Naive thymus-derived CD4-positive, alpha-beta T cell (primary cell): ENCODE measurements around the gene C9orf152. TPM values are rescaled to one million over a fixed set of nuclear protein-coding genes. Genes with fewer than 3 reads are reported as not detected.

ENCODE experiments used
- ATAC-seq: fragments of 150-1000 bp; cut with Tn5 transposase; 2 replicates; pipeline ENCODE4 v1.10.0; 2021; ENCODE audit warnings: mild to moderate bottlenecking, moderate library complexity
- CTCF ChIA-PET: fragments of 350-600 bp; sonication (Branson Sonifier 250); formaldehyde crosslinking; loops from one replicate; lab custom pipeline; 2021; ENCODE audit warnings: antibody characterized with exemption; lab: Charles Lee
- POLR2A ChIA-PET: fragments of 350-600 bp; sonication (Branson Sonifier 250); formaldehyde crosslinking; loops from one replicate; lab custom pipeline; 2021; ENCODE audit warnings: antibody characterized with exemption, inconsistent platforms; lab: Charles Lee
- DNase-seq, 9 donors: peaks; one replicate each; pipeline versions ENCODE4 v3.0.0 to v3.0.0-alpha.2; 2020 to 2022; ENCODE audit warnings: mixed read lengths in 1 of 9
- H3K27ac ChIP-seq: one replicate; pipeline ENCODE4 v1.7.0; 2013; ENCODE audit warnings: mild to moderate bottlenecking, low read depth, low read length, moderate library complexity
- H3K27me3 ChIP-seq, 2 donors: one replicate each; pipeline ENCODE4 v1.7.0; 2013; ENCODE audit warnings: low read length in 2 of 2, mild to moderate bottlenecking in 2 of 2, moderate library complexity in 2 of 2; ENCODE audit not compliant: control insufficient read depth in 2 of 2, insufficient read depth in 2 of 2
- H3K36me3 ChIP-seq, 3 experiments: 1 replicate in 2 of 3; 2 replicates in 1 of 3; pipeline ENCODE4 v1.7.0; 2013; ENCODE audit warnings: low read length in 3 of 3, mild to moderate bottlenecking in 3 of 3, moderate library complexity in 1 of 3; ENCODE audit not compliant: insufficient read depth in 3 of 3, control insufficient read depth in 2 of 3
- H3K4me1 ChIP-seq, 2 donors: one replicate each; pipeline ENCODE4 v1.7.0; 2013; ENCODE audit warnings: low read length in 2 of 2, mild to moderate bottlenecking in 2 of 2, moderate library complexity in 1 of 2; ENCODE audit not compliant: control insufficient read depth in 2 of 2, insufficient read depth in 2 of 2
- H3K4me3 ChIP-seq: 2 replicates; pipeline ENCODE4 v1.7.0; 2013; ENCODE audit warnings: mild to moderate bottlenecking, low read length
- H3K9me3 ChIP-seq, 3 experiments: 1 replicate in 2 of 3; 2 replicates in 1 of 3; pipeline ENCODE4 v1.7.0; 2013; ENCODE audit warnings: low read length in 3 of 3; ENCODE audit not compliant: control insufficient read depth in 2 of 3
- H3K27ac Mint-ChIP-seq, 9 donors: one replicate each; pipeline ENCODE4 v1.8.0; 2020 to 2022; ENCODE audit warnings: mixed read lengths in 9 of 9, mild to moderate bottlenecking in 8 of 9, moderate library complexity in 5 of 9, inconsistent platforms in 2 of 9
- H3K27me3 Mint-ChIP-seq, 5 donors: one replicate each; pipeline ENCODE4 v1.8.0; 2021 to 2022; ENCODE audit warnings: mixed read lengths in 5 of 5, mild to moderate bottlenecking in 1 of 5
- H3K36me3 Mint-ChIP-seq, 5 donors: one replicate each; pipeline ENCODE4 v1.8.0; 2020 to 2022; ENCODE audit warnings: mixed read lengths in 5 of 5, mild to moderate bottlenecking in 3 of 5, inconsistent platforms in 1 of 5
- H3K4me1 Mint-ChIP-seq, 7 donors: one replicate each; pipeline ENCODE4 v1.8.0; 2020 to 2022; ENCODE audit warnings: mixed read lengths in 7 of 7, mild to moderate bottlenecking in 3 of 7, inconsistent platforms in 1 of 7
- H3K4me3 Mint-ChIP-seq, 10 donors: one replicate each; pipeline ENCODE4 v1.8.0; 2020 to 2022; ENCODE audit warnings: mild to moderate bottlenecking in 10 of 10, mixed read lengths in 10 of 10, moderate library complexity in 6 of 10, inconsistent platforms in 2 of 10
- H3K9me3 Mint-ChIP-seq, 11 donors: one replicate each; pipeline ENCODE4 v1.8.0; 2020 to 2022; ENCODE audit warnings: mixed read lengths in 11 of 11, mild to moderate bottlenecking in 4 of 11, inconsistent platforms in 1 of 11, moderate library complexity in 1 of 11
- intact Hi-C, 2 donors: fragments of 100-400 bp; cut with micrococcal nuclease; formaldehyde crosslinking; loops; one replicate each; pipeline ENCODE4 v1.15.1; 2023
- polyA plus RNA-seq, 2 donors: library from polyadenylated mRNA; unstranded; fragments of 300-500 nt; fragmentation: Illumina TruSeq; gene quantifications; one replicate each; pipeline ENCODE4 v1.2.3, GENCODE V29; 2021
- total RNA-seq, 6 experiments: library from RNA in 5 of 6; stranded (reverse) in 5 of 6; gene quantifications; 1 replicate in 5 of 6; 2 replicates in 1 of 6; pipeline ENCODE4 v1.2.3 and lab custom pipeline; 2021 to 2026

C9orf152 gene
- total and polyA plus RNA-seq, 7 experiments from 2014 or later = not detected

- Histone ChIP-seq H3K9me3 (no peaks in the 10 kb centered on the region), H3K27me3 (no peaks in the 10 kb centered on the region), H3K4me3 (no peak overlapping the region), H3K27ac (no peak overlapping the region), H3K4me1 (no peaks in the 10 kb centered on the region), H3K36me3 (no peaks in the 10 kb centered on the region)
- ATAC-seq (no peak), DNase-seq (no peak)
- H3K4me1 Mint-ChIP-seq = peaks cover 0 to 2% (median 0%) of the 10 kb centered on the region in 7 donors
- peaks cover 0 to 1% (median 0%) of the 10 kb centered on the region in 11 donors for H3K9me3 Mint-ChIP-seq
- H3K4me3 Mint-ChIP-seq = no peak overlapping the region
- ChIA-PET POLR2A (no interaction called here), CTCF (no interaction called here)
- intact Hi-C loops = no loop called here
- no peak overlapping the region for H3K27ac Mint-ChIP-seq
- H3K27me3 Mint-ChIP-seq = peaks cover 0 to 52% (median 5%) of the 10 kb centered on the region in 5 donors
- no peaks in the 10 kb centered on the region for H3K36me3 Mint-ChIP-seq
These were observed 12.8 kb upstream of the C9orf152 start for GRCh38 chr9:110220809-110221208.

DNA sequence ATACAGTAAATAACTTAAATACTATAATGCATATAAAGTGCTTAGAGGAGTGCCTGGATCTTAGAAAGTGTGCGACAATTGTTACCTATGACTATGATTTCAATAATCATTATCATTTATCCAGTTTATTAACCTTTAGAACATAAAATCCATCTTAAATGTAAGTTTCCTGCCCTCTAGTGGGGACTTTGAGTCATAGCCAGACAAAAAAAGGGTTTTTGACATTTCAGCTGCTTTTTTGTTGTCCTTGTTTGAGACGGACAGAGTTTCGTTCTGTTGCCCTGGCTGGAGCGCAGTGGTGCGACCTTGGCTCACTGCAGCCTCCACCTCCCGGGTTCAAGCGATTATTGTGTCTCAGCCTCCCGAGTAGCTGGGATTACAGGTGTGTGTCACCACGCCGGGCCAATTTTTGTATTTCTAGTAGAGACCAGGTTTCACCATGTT, 9.7 kb upstream of the C9orf152 start:
- intact Hi-C loops = loop anchor here (1.0 to 10.0 kb wide), 5 partner anchors 34 to 643 kb away; no protein-coding TSS in a partner anchor
- H3K27ac Mint-ChIP-seq = no peak overlapping the region
- Histone ChIP-seq H3K9me3 (no peaks in the 10 kb centered on the region), H3K27me3 (no peaks in the 10 kb centered on the region), H3K27ac (no peak overlapping the region), H3K4me1 (no peaks in the 10 kb centered on the region), H3K36me3 (no peaks in the 10 kb centered on the region), H3K4me3 (no peak overlapping the region)
- peaks cover 0 to 2% (median 0%) of the 10 kb centered on the region in 11 donors for H3K9me3 Mint-ChIP-seq
- no peak overlapping the region for H3K4me3 Mint-ChIP-seq
- H3K27me3 Mint-ChIP-seq = peaks cover 0 to 51% (median 5%) of the 10 kb centered on the region in 5 donors
- POLR2A ChIA-PET = interaction anchor here (0.6 kb wide), 1 partner anchor 306 kb away, joined by 3 read pairs; no protein-coding TSS in a partner anchor
- CTCF ChIA-PET = interaction anchor here (0.6 to 1.1 kb wide), 2 partner anchors 34 to 338 kb away, joined by 4 to 6 read pairs; no protein-coding TSS in a partner anchor
- no peaks in the 10 kb centered on the region for H3K36me3 Mint-ChIP-seq
- H3K4me1 Mint-ChIP-seq = peaks cover 0 to 9% (median 0%) of the 10 kb centered on the region in 7 donors
- DNase-seq (peak in 4 of 9 donors; percentile 17 to 39 (median 25)), ATAC-seq (no peak)

- Histone ChIP-seq H3K27me3 (no peaks in the 10 kb centered on the region), H3K27ac (no peak overlapping the region), H3K36me3 (no peaks in the 10 kb centered on the region), H3K9me3 (no peaks in the 10 kb centered on the region), H3K4me1 (no peaks in the 10 kb centered on the region), H3K4me3 (no peak overlapping the region)
- Mint-ChIP-seq H3K4me1 (peaks cover 0 to 9% (median 0%) of the 10 kb centered on the region in 7 donors), H3K27me3 (peaks cover 0 to 41% (median 0%) of the 10 kb centered on the region in 5 donors), H3K9me3 (peaks cover 0 to 7% (median 2%) of the 10 kb centered on the region in 11 donors), H3K27ac (no peak overlapping the region), H3K4me3 (no peak overlapping the region), H3K36me3 (no peaks in the 10 kb centered on the region)
- ChIA-PET POLR2A (no interaction called here), CTCF (no interaction called here)
- no peak for DNase-seq
- intact Hi-C loops = loop anchor here in 1 of 2 donors (10.0 kb wide), 1 partner anchor 160 kb away; no protein-coding TSS in a partner anchor
- ATAC-seq = no peak
These were observed 6.8 kb upstream of the C9orf152 start for GRCh38 chr9:110214586-110215355.

- Mint-ChIP-seq H3K27ac (no peak overlapping the region), H3K27me3 (peaks cover 0 to 39% (median 5%) of the 10 kb centered on the region in 5 donors), H3K9me3 (peaks cover 0 to 7% (median 2%) of the 10 kb centered on the region in 11 donors), H3K36me3 (no peaks in the 10 kb centered on the region), H3K4me3 (no peak overlapping the region), H3K4me1 (peaks cover 0 to 9% (median 0%) of the 10 kb centered on the region in 7 donors)
- no peak overlapping the region for H3K4me3 ChIP-seq
- DNase-seq = no peak
- no peaks in the 10 kb centered on the region for H3K9me3 ChIP-seq
- H3K36me3 ChIP-seq = no peaks in the 10 kb centered on the region
- no peak for ATAC-seq
- CTCF ChIA-PET = no interaction called here
- intact Hi-C loops = loop anchor here in 1 of 2 donors (10.0 kb wide), 1 partner anchor 159 kb away; no protein-coding TSS in a partner anchor
- H3K27ac ChIP-seq = no peak overlapping the region
- H3K4me1 ChIP-seq = no peaks in the 10 kb centered on the region
- no peaks in the 10 kb centered on the region for H3K27me3 ChIP-seq
- POLR2A ChIA-PET = no interaction called here
These were observed 6.1 kb upstream of the C9orf152 start for GRCh38 chr9:110214090-110214489.

- intact Hi-C loops = loop anchor here in 1 of 2 donors (10.0 kb wide), 1 partner anchor 159 kb away; no protein-coding TSS in a partner anchor
- H3K4me1 Mint-ChIP-seq = peaks cover 0 to 9% (median 0%) of the 10 kb centered on the region in 7 donors
- no peak overlapping the region for H3K27ac Mint-ChIP-seq
- peaks cover 0 to 35% (median 7%) of the 10 kb centered on the region in 5 donors for H3K27me3 Mint-ChIP-seq
- no peak overlapping the region for H3K4me3 Mint-ChIP-seq
- Histone ChIP-seq H3K4me1 (no peaks in the 10 kb centered on the region), H3K27me3 (no peaks in the 10 kb centered on the region), H3K9me3 (no peaks in the 10 kb centered on the region), H3K27ac (no peak overlapping the region), H3K4me3 (no peak overlapping the region), H3K36me3 (no peaks in the 10 kb centered on the region)
- ChIA-PET CTCF (interaction anchor here (0.7 kb wide), 1 partner anchor 427 kb away, joined by 3 read pairs; no protein-coding TSS in a partner anchor), POLR2A (no interaction called here)
- H3K36me3 Mint-ChIP-seq = no peaks in the 10 kb centered on the region
- ATAC-seq (no peak), DNase-seq (no peak)
- H3K9me3 Mint-ChIP-seq = peaks cover 0 to 7% (median 2%) of the 10 kb centered on the region in 11 donors
These were observed 5.6 kb upstream of the C9orf152 start for GRCh38 chr9:110213413-110214044.

DNA sequence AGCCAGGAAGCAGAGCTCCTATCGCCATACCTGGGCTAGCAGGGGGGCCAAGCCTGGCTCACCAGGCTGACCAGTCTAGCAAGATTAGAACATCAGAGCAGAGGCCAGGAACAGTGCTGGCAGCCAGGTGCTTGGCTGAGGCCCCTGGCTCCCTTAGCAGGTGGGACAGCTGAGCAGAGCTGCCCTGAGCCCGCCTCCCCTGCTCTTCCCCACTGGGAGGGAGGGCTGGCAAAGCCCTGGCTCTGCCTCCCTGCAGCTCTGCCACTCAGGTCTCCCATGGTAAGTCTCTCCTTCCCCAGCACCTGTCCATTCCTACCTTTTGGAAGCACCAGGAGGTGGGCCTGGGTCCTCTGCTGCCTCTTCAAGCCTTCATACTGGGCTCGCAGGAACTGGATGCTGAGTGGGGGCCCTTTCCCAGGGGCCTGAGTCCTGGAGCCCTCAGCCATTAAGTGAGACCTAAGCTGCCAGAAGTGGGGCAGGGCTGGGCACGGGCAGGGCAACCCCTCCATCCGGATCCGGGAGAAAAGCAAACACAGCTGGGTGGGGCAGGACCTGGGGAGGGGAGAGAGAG, 803 bp downstream of the C9orf152 start:
- H3K4me1 Mint-ChIP-seq = no peaks in the 10 kb centered on the region
- CTCF ChIA-PET = no interaction called here

More for the DNA sequence above, 803 bp downstream of the C9orf152 start:
- Histone ChIP-seq H3K4me1 (no peaks in the 10 kb centered on the region), H3K36me3 (no peaks in the 10 kb centered on the region), H3K9me3 (no peaks in the 10 kb centered on the region), H3K27me3 (no peaks in the 10 kb centered on the region), H3K27ac (no peak overlapping the region), H3K4me3 (no peak overlapping the region)
- POLR2A ChIA-PET = no interaction called here
- Mint-ChIP-seq H3K4me3 (no peak overlapping the region), H3K27me3 (peaks cover 5 to 32% (median 8%) of the 10 kb centered on the region in 5 donors), H3K9me3 (peaks cover 0 to 4% (median 0%) of the 10 kb centered on the region in 11 donors), H3K36me3 (no peaks in the 10 kb centered on the region), H3K27ac (no peak overlapping the region)
- DNase-seq (no peak), ATAC-seq (no peak)
- intact Hi-C loops = no loop called here
